GM23338 (cell line): ENCODE results near the gene CNOT10. TPM values are rescaled to one million over a fixed set of nuclear protein-coding genes. Genes with fewer than 3 reads are reported as not detected.

Source experiments
- ATAC-seq: fragments of 200-7000 bp; cut with Tn5 transposase; 3 replicates; pipeline ENCODE4 v1.9.1; 2020
- DNase-seq: peaks from one replicate; pipeline ENCODE4 v3.0.0-alpha.2; 2015; ENCODE audit warnings: low spot score
- H2AFZ ChIP-seq: fragments of 200-600 bp; sonication (generic); 2 replicates; pipeline ENCODE4 v1.8.0; 2016; ENCODE audit warnings: antibody characterized with exemption, mild to moderate bottlenecking, moderate library complexity
- H3F3A ChIP-seq: fragments of 200-600 bp; sonication (generic); replicated peaks from 2 replicates; pipeline ENCODE4 v1.8.0; 2017; ENCODE audit warnings: antibody characterized with exemption, mixed run types, low read depth
- H3K27ac ChIP-seq: fragments of 200-600 bp; sonication (generic); 2 replicates; pipeline ENCODE4 v1.6.1; 2016; ENCODE audit warnings: low read depth
- H3K27me3 ChIP-seq: fragments of 200-600 bp; sonication (generic); 2 replicates; pipeline ENCODE4 v1.8.0; 2016; ENCODE audit warnings: mild to moderate bottlenecking, mixed run types, moderate library complexity; ENCODE audit not compliant: insufficient read depth
- H3K36me3 ChIP-seq: fragments of 200-600 bp; sonication (generic); 2 replicates; pipeline ENCODE4 v1.8.0; 2016; ENCODE audit warnings: mild to moderate bottlenecking; ENCODE audit not compliant: insufficient read depth
- H3K4me1 ChIP-seq: fragments of 200-600 bp; sonication (generic); 2 replicates; pipeline ENCODE4 v1.8.0; 2016; ENCODE audit warnings: mild to moderate bottlenecking, moderate library complexity; ENCODE audit not compliant: insufficient read depth
- H3K4me2 ChIP-seq: fragments of 200-600 bp; sonication (generic); 2 replicates; pipeline ENCODE4 v1.7.1; 2017; ENCODE audit warnings: mixed run types
- H3K4me3 ChIP-seq: fragments of 200-600 bp; sonication (generic); 2 replicates; pipeline ENCODE4 v1.6.1; 2016; ENCODE audit warnings: mixed run types
- H3K79me2 ChIP-seq: fragments of 200-600 bp; sonication (generic); replicated peaks from 2 replicates; pipeline ENCODE4 v1.8.0; 2017; ENCODE audit warnings: mild to moderate bottlenecking; ENCODE audit not compliant: insufficient read depth
- H3K9me2 ChIP-seq: fragments of 200-600 bp; sonication (generic); 2 replicates; pipeline ENCODE4 v1.8.0; 2017; ENCODE audit not compliant: insufficient read depth
- H4K20me1 ChIP-seq: fragments of 200-600 bp; sonication (generic); replicated peaks from 2 replicates; pipeline ENCODE4 v1.8.0; 2017; ENCODE audit warnings: mild to moderate bottlenecking; ENCODE audit not compliant: insufficient read depth
- H3K27ac Mint-ChIP-seq: 2 replicates; pipeline ENCODE4 v1.8.0; 2020; ENCODE audit warnings: inconsistent platforms, mild to moderate bottlenecking, moderate library complexity, mixed read lengths
- H3K27me3 Mint-ChIP-seq: 3 replicates; pipeline ENCODE4 v1.8.0; 2022; ENCODE audit warnings: low read depth, mild to moderate bottlenecking, moderate library complexity, mixed read lengths, inconsistent platforms; ENCODE audit not compliant: insufficient read depth, poor library complexity
- H3K36me3 Mint-ChIP-seq: 3 replicates; pipeline ENCODE4 v1.8.0; 2021; ENCODE audit warnings: low read depth, mild to moderate bottlenecking, inconsistent platforms, moderate library complexity, mixed read lengths
- H3K4me1 Mint-ChIP-seq: 3 replicates; pipeline ENCODE4 v1.8.0; 2020; ENCODE audit warnings: mild to moderate bottlenecking, inconsistent platforms, mixed read lengths
- H3K4me3 Mint-ChIP-seq: 3 replicates; pipeline ENCODE4 v1.8.0; 2021; ENCODE audit warnings: moderate library complexity, mild to moderate bottlenecking, inconsistent platforms, mixed read lengths
- H3K9me3 Mint-ChIP-seq: 3 replicates; pipeline ENCODE4 v1.8.0; 2020; ENCODE audit warnings: moderate library complexity, mild to moderate bottlenecking, inconsistent platforms, mixed read lengths
- CREB1 ChIP-seq: fragments of 250-450 bp; sonication (Bioruptor Pico); IDR thresholded peaks from 2 replicates; pipeline ENCODE4 v1.5.0; 2020; ENCODE audit warnings: low read depth, mild to moderate bottlenecking, moderate library complexity
- ETS1 ChIP-seq: IDR thresholded peaks from 2 replicates; pipeline ENCODE4 v1.6.1; 2016; ENCODE audit warnings: antibody characterized with exemption
- EZH2 ChIP-seq: fragments of 200-600 bp; sonication (generic); IDR thresholded peaks from one replicate; pipeline ENCODE4 v1.8.0; 2017; ENCODE audit warnings: antibody characterized with exemption, mild to moderate bottlenecking, low read depth; ENCODE audit not compliant: unreplicated experiment
- EZH2phosphoT487 ChIP-seq: fragments of 200-600 bp; sonication (generic); IDR thresholded peaks from one replicate; pipeline ENCODE4 v1.8.1; 2018; ENCODE audit warnings: antibody characterized with exemption; ENCODE audit not compliant: unreplicated experiment
- JUNB ChIP-seq: IDR thresholded peaks from one replicate; pipeline ENCODE4 v1.6.1; 2016; ENCODE audit warnings: antibody characterized with exemption; ENCODE audit not compliant: unreplicated experiment
- NANOG ChIP-seq: IDR thresholded peaks from 2 replicates; pipeline ENCODE4 v1.6.1; 2016; ENCODE audit warnings: antibody characterized with exemption, borderline replicate concordance
- POLR2AphosphoS5 ChIP-seq: IDR thresholded peaks from 2 replicates; pipeline ENCODE4 v1.6.1; 2016; ENCODE audit warnings: antibody characterized with exemption, low read depth
- REST ChIP-seq: IDR thresholded peaks from one replicate; pipeline ENCODE4 v1.6.1; 2018; ENCODE audit warnings: antibody characterized with exemption; ENCODE audit not compliant: unreplicated experiment
- STAT1 ChIP-seq: IDR thresholded peaks from one replicate; pipeline ENCODE4 v1.6.1; 2016; ENCODE audit warnings: antibody characterized with exemption; ENCODE audit not compliant: unreplicated experiment
- ZNF114 ChIP-seq: fragments of 250-450 bp; sonication (Bioruptor Pico); IDR thresholded peaks from 2 replicates; pipeline ENCODE4 v1.5.0; 2020; ENCODE audit warnings: mild to moderate bottlenecking, moderate library complexity
- ZNF331 ChIP-seq: fragments of 250-450 bp; sonication (Bioruptor Pico); IDR thresholded peaks from 2 replicates; pipeline ENCODE4 v1.5.0; 2020; ENCODE audit warnings: low read depth, mild to moderate bottlenecking, moderate library complexity
- ZNF462 ChIP-seq: fragments of 250-450 bp; sonication (Bioruptor Pico); IDR thresholded peaks from 2 replicates; pipeline ENCODE4 v1.5.0; 2020; ENCODE audit warnings: mild to moderate bottlenecking, moderate library complexity
- polyA plus RNA-seq: library from polyadenylated mRNA; unstranded; fragments of >200 nt; fragmentation: Nextera tagmentation; extraction: Ambion mirVana; gene quantifications from 2 replicates; pipeline ENCODE4 v1.2.1, GENCODE V29; 2016
- total RNA-seq: library from RNA; depleted of rRNA; stranded (reverse); fragments of >200 nt; shearing (Covaris generic); gene quantifications from 2 replicates; pipeline ENCODE4 v1.2.3, GENCODE V29; 2014
- TF ChIP-seq, protein P1 (sequence below), 2 experiments: fragments of 200-600 bp in 1 of 2; sonication (generic) in 1 of 2; conservative IDR thresholded peaks; 2 replicates each; pipeline versions ENCODE4 v1.5.1 to v1.6.1; 2016 to 2017; ENCODE audit warnings: antibody characterized with exemption in 2 of 2, low read depth in 2 of 2, mild to moderate bottlenecking in 2 of 2, moderate library complexity in 1 of 2

CNOT10 gene
- total and polyA plus RNA-seq, 2 experiments from 2014 or later = 27.2 to 46.9 TPM

- Histone ChIP-seq H3F3A (no peaks in the 10 kb centered on the region), H3K4me3 (no peak overlapping the region), H3K9me2 (no peaks in the 10 kb centered on the region), H4K20me1 (peaks cover 31% of the 10 kb centered on the region), H3K4me2 (no peak overlapping the region), H3K36me3 (no peaks in the 10 kb centered on the region), H2AFZ (no peak overlapping the region), H3K27ac (no peak overlapping the region), H3K4me1 (no peaks in the 10 kb centered on the region; the same call in 1 of the 2 replicates), H3K27me3 (no peaks in the 10 kb centered on the region), H3K79me2 (peaks cover 100% of the 10 kb centered on the region)
- H3K9me3 Mint-ChIP-seq = no peaks in the 10 kb centered on the region
- no peak overlapping the region for H3K27ac Mint-ChIP-seq
- no peak overlapping the region for H3K4me3 Mint-ChIP-seq
- ATAC-seq (no peak), DNase-seq (no peak)
- H3K4me1 Mint-ChIP-seq = peaks cover 4% of the 10 kb centered on the region
- H3K36me3 Mint-ChIP-seq = 0 out of 3 replicates have a peak, but pooled peaks cover 2% of the 10 kb centered on the region
- TF ChIP-seq ZNF114 (CRISPR knock-in tag) (no peak), POLR2AphosphoS5 (no peak), STAT1 (no peak), ZNF331 (CRISPR knock-in tag) (no peak), ZNF462 (CRISPR knock-in tag) (no peak), EZH2phosphoT487 (no peak), EZH2 (no peak), NANOG (no peak), CREB1 (no peak), ETS1 (no peak), JUNB (no peak), REST (no peak)
- TF ChIP-seq, protein P1, sequence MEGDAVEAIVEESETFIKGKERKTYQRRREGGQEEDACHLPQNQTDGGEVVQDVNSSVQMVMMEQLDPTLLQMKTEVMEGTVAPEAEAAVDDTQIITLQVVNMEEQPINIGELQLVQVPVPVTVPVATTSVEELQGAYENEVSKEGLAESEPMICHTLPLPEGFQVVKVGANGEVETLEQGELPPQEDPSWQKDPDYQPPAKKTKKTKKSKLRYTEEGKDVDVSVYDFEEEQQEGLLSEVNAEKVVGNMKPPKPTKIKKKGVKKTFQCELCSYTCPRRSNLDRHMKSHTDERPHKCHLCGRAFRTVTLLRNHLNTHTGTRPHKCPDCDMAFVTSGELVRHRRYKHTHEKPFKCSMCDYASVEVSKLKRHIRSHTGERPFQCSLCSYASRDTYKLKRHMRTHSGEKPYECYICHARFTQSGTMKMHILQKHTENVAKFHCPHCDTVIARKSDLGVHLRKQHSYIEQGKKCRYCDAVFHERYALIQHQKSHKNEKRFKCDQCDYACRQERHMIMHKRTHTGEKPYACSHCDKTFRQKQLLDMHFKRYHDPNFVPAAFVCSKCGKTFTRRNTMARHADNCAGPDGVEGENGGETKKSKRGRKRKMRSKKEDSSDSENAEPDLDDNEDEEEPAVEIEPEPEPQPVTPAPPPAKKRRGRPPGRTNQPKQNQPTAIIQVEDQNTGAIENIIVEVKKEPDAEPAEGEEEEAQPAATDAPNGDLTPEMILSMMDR (conservative IDR thresholded peaks at IDR 0.05; ENCODE audit: low read depth in 2 of 2) = no peak
- no peaks in the 10 kb centered on the region for H3K27me3 Mint-ChIP-seq
These were observed 11.5 kb downstream of the CNOT10 start for GRCh38 chr3:32696523-32696922.
